ENCODE measurements around the gene GLI1. TPM values are rescaled to one million over a fixed set of nuclear protein-coding genes. Genes with fewer than 3 reads are reported as not detected.
"Not testable (repeated sequence)": the region's sequence is repeated elsewhere in the genome, so short reads cannot be mapped to it uniquely, and the experiment has no call there.

The GLI1 gene
- total RNA-seq, 1 donor from 2014 or later = 0.93 TPM

GRCh38 chr12:57512665-57513064 lies 53.1 kb downstream of the GLI1 start:
- peaks cover 22% of the 10 kb centered on the region for H3K4me1 ChIP-seq
- no peak overlapping the region for H3K4me3 ChIP-seq
- no peak for DNase-seq
- intact Hi-C loops (cut with micrococcal nuclease) = no loop called here
- H3K27ac ChIP-seq (replicated peaks) = no peak overlapping the region
- no peak for TF ChIP-seq CTCF (IDR thresholded peaks at IDR 0.05; ENCODE audit: borderline replicate concordance)
- peaks cover 84% of the 10 kb centered on the region for H3K36me3 ChIP-seq
- H3K9me3 ChIP-seq (replicated peaks) = no peaks in the 10 kb centered on the region
- no peaks in the 10 kb centered on the region for H3K27me3 ChIP-seq (ENCODE audit: low read depth)

GRCh38 chr12:57513266-57513665 lies 53.7 kb downstream of the GLI1 start:
- H3K36me3 ChIP-seq = peaks cover 88% of the 10 kb centered on the region
- DNase-seq = no peak
- intact Hi-C loops (cut with micrococcal nuclease) = no loop called here
- H3K27me3 ChIP-seq (ENCODE audit: low read depth) = no peaks in the 10 kb centered on the region
- no peaks in the 10 kb centered on the region for H3K9me3 ChIP-seq (replicated peaks)
- no peak overlapping the region for H3K27ac ChIP-seq (replicated peaks)
- no peak for TF ChIP-seq CTCF (IDR thresholded peaks at IDR 0.05; ENCODE audit: borderline replicate concordance)
- no peak overlapping the region for H3K4me3 ChIP-seq
- peaks cover 28% of the 10 kb centered on the region for H3K4me1 ChIP-seq

GRCh38 chr12:57513677-57514076 lies 54.1 kb downstream of the GLI1 start:
- Histone ChIP-seq H3K4me1 (peaks cover 32% of the 10 kb centered on the region), H3K36me3 (peaks cover 88% of the 10 kb centered on the region)
- H3K4me3 ChIP-seq; DNase-seq; intact Hi-C loops (cut with micrococcal nuclease); H3K9me3 ChIP-seq (replicated peaks); H3K27ac ChIP-seq (replicated peaks); H3K27me3 ChIP-seq (ENCODE audit: low read depth): not testable (repeated sequence)

- Histone ChIP-seq H3K4me1 (peaks cover 38% of the 10 kb centered on the region), H3K36me3 (peaks cover 86% of the 10 kb centered on the region)
- H3K9me3 ChIP-seq (replicated peaks); DNase-seq; H3K4me3 ChIP-seq; H3K27me3 ChIP-seq (ENCODE audit: low read depth); H3K27ac ChIP-seq (replicated peaks); intact Hi-C loops (cut with micrococcal nuclease): not testable (repeated sequence)
These were observed 54.7 kb downstream of the GLI1 start for GRCh38 chr12:57514246-57514645.

- no peaks in the 10 kb centered on the region for H3K9me3 ChIP-seq (replicated peaks)
- DNase-seq = no peak
- TF ChIP-seq CTCF (IDR thresholded peaks at IDR 0.05; ENCODE audit: borderline replicate concordance) = no peak
- intact Hi-C loops (cut with micrococcal nuclease) = no loop called here
- no peak overlapping the region for H3K4me3 ChIP-seq
- H3K27me3 ChIP-seq (ENCODE audit: low read depth) = no peaks in the 10 kb centered on the region
- peaks cover 44% of the 10 kb centered on the region for H3K4me1 ChIP-seq
- peak overlapping the region; percentile 20 for H3K27ac ChIP-seq (replicated peaks)
- peaks cover 80% of the 10 kb centered on the region for H3K36me3 ChIP-seq
These were observed 55.3 kb downstream of the GLI1 start for GRCh38 chr12:57514720-57515407.

GRCh38 chr12:57515408-57515933 lies 55.9 kb downstream of the GLI1 start:
- Histone ChIP-seq H3K4me1 (peaks cover 48% of the 10 kb centered on the region), H3K36me3 (peaks cover 74% of the 10 kb centered on the region), H3K4me3 (no peak overlapping the region), H3K27me3 (ENCODE audit: low read depth) (no peaks in the 10 kb centered on the region), H3K27ac (replicated peaks) (peak overlapping the region; percentile 20), H3K9me3 (replicated peaks) (no peaks in the 10 kb centered on the region)
- DNase-seq = no peak
- intact Hi-C loops (cut with micrococcal nuclease) = no loop called here
- no peak for TF ChIP-seq CTCF (IDR thresholded peaks at IDR 0.05; ENCODE audit: borderline replicate concordance)
